Testis (tissue), 2 donors: ENCODE data around the gene ZNF516.

Source experiments
- CTCF ChIP-seq, 3 experiments: fragments of 450-650 bp in 2 of 3; fragments of 200-600 bp in 1 of 3; sonication (generic) in 1 of 3; IDR thresholded peaks; one replicate each; pipeline ENCODE4 v1.5.1; 2016 to 2019; ENCODE audit warnings: antibody characterized with exemption in 3 of 3, mild to moderate bottlenecking in 2 of 3, moderate library complexity in 1 of 3
- POLR2A ChIP-seq: fragments of 450-650 bp; IDR thresholded peaks from one replicate; pipeline ENCODE4 v1.6.1; 2017; ENCODE audit warnings: antibody characterized with exemption, mild to moderate bottlenecking, moderate library complexity

GRCh38 chr18:76433788-76434187 is 61.3 kb downstream of the ZNF516 start:
- TF ChIP-seq CTCF (IDR thresholded peaks at IDR 0.05) (no peak), POLR2A (no peak)
